GM20431 (cell line): ENCODE data around the gene KIAA1671.
"Not testable (repeated sequence)": the region's sequence is repeated elsewhere in the genome, so short reads cannot be mapped to it uniquely, and the experiment has no call there.

Experiments used
- in situ Hi-C: fragments of 300-500 bp; cut with MseI, MboI; formaldehyde crosslinking; loops from one replicate; pipeline ENCODE4 v1.15.0; 2020; ENCODE audit warnings: low sequenced_read_pairs; ENCODE audit not compliant: unreplicated experiment

KIAA1671 gene

DNA sequence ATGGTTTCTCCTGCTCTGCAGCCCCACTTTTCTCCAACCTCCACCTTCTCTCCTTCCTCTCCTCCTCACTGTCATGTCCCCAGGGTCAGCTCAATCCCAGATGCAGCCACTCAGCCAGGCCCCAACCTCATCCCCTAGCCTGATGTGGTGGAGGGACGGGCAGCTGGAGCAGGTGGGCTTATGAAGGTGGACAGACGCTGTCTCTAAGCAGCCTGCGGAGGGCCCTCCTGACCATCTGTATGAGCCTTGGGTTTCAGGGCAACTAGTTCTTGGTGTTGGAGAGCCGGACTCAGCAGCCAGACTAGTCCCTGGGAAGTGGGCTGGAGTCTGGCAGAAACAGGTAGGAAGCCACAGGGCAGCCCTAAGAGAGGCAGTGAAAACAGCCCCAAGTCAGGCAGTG is 285.0 kb downstream of the KIAA1671 start:
- in situ Hi-C loops: no loop called here

DNA sequence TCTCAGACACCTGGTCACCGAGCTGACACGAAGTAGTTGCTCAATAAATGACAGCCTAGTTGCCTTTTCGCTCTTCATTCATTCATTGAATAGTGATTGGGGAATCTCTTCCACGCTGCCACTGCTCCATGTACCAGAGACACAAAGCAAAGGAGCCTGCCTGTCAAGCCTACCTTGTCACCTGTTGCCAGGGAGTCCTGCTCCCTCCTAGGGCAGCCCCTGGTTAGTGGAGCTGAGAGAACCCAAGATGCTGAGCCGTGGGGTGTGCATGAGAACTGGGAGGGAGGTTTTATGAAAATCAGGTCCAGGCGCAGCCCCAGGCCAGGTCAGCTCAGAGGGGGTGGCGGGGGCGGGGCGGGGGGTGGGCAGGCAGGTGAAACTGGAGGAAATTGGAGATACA is 285.5 kb downstream of the KIAA1671 start:
- in situ Hi-C loops: not testable (repeated sequence)
